ENCODE measurements around the gene CNN2.
A peak's percentile ranks its signal among the peaks of the same experiment; 100 is the strongest.

The CNN2 gene

GRCh38 chr19:1084024-1084868 is 57.8 kb downstream of the CNN2 start:
- in situ Hi-C loops (cut with HindIII; ENCODE audit: low pct_ligation_motif_present, low pct_unique_long_range_greater_than_20kb, low sequenced_read_pairs) = no loop called here
- DNase-seq = peak; percentile 36

DNA sequence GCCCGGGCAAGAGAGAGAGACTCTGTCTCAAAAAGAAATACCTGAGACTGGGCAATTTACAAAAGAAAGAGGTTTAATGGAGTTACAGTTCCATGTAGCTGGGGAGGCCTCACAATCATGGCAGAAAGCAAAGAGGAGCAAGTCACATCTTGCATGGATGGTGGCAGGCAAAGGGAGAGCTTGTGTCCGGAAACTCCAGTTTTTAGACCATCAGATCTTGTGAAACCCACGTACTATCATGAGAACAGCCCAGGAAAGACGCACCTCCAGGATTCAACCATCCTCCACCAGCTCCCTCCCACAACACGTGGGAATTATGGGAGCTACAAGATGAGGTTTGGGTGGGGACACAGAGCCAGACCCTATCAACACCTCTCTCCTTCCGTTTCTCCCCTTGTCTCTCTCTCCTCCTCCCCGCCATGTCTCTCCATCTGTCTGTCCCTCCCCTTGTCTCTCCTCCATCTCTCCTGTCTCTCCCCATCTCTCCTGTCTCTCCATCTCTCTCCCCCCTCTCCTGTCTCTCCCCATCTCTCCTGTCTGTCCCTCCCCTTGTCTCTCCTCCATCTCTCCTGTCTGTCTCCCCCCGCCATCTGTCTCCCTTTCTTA is 58.7 kb downstream of the CNN2 start:
- no peak for DNase-seq
- in situ Hi-C loops (cut with HindIII; ENCODE audit: low pct_ligation_motif_present, low pct_unique_long_range_greater_than_20kb, low sequenced_read_pairs) = no loop called here

GRCh38 chr19:1085676-1086442 is 59.5 kb downstream of the CNN2 start:
- in situ Hi-C loops (cut with HindIII; ENCODE audit: low pct_ligation_motif_present, low pct_unique_long_range_greater_than_20kb, low sequenced_read_pairs) = no loop called here
- DNase-seq = no peak

GRCh38 chr19:1086613-1087012 is 60.2 kb downstream of the CNN2 start:
- in situ Hi-C loops (cut with HindIII; ENCODE audit: low pct_ligation_motif_present, low pct_unique_long_range_greater_than_20kb, low sequenced_read_pairs) = no loop called here
- DNase-seq = no peak

DNA sequence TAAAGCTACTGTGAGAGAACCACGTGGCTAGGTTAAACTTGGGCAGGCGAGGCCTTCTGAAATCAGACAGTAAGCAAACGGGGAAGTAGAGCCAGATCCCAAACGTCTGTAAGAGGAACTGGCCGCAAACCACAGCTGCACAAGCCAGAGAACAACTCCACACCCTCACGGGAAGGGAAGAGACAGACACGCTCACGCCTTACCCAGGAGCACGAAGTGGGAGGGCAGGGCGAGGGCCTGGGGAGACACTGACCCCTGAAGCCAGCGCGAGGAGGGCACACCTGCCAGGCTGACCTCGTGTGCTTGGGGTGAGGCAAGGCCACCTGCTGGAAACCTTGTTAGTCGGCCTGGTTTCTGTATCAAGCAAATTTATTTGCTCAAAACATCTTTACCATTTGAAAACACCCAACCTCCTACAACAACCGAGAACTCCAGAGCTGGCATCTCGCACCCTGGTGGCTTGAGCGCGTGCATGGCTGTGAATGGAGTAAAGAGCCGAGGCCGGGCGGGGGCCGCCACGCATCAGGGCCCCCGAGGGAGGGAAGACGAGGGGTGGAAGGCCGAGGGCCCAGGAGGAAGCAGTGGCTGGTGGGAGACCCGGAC is 61.5 kb downstream of the CNN2 start:
- no peak for DNase-seq
- in situ Hi-C loops (cut with HindIII; ENCODE audit: low pct_ligation_motif_present, low pct_unique_long_range_greater_than_20kb, low sequenced_read_pairs) = no loop called here

DNA sequence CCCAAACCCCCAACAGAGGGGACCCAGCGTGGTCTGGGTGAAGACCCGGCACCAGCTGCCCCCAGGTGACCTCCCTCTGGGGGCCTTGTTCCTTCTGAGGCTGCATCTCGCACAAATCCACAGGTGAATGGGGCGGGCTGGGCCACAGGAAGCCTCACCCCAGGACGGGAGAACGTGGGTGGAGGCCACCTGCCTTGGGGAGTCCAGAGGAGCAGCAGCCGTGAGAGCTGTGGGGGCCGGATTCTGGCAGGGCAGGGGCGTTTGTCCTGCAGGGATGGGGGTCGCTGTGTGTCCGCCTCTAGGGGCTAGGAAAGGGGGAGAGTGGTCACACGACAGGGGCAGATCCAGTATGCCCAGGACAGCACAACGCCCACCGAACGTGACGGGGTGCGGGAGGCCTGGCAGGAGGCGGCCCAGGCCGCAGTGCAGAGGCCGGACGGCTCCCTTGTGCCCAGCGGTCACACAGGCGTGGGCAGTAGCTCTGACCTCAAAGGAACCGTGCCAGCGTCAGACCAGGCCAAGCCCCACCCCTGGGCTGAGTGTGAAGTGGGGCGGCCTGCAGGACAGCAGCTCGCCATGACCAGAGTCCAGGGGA is 62.1 kb downstream of the CNN2 start:
- in situ Hi-C loops (cut with HindIII; ENCODE audit: low pct_ligation_motif_present, low pct_unique_long_range_greater_than_20kb, low sequenced_read_pairs) = no loop called here
- no peak for DNase-seq

All from ACHN (cell line).